UCSD-AML1 (cell line): Measurements from ENCODE around the gene HSFX3.
"Not testable (repeated sequence)": the region's sequence is repeated elsewhere in the genome, so short reads cannot be mapped to it uniquely, and the experiment has no call there.

Experiments used
- DNase-seq: peaks from one replicate; lab custom pipeline; 2025; ENCODE audit not compliant: unreplicated experiment; lab: John Stamatoyannopoulos, UW

The HSFX3 gene, protein sequence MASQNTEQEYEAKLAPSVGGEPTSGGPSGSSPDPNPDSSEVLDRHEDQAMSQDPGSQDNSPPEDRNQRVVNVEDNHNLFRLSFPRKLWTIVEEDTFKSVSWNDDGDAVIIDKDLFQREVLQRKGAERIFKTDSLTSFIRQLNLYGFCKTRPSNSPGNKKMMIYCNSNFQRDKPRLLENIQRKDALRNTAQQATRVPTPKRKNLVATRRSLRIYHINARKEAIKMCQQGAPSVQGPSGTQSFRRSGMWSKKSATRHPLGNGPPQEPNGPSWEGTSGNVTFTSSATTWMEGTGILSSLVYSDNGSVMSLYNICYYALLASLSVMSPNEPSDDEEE

DNA sequence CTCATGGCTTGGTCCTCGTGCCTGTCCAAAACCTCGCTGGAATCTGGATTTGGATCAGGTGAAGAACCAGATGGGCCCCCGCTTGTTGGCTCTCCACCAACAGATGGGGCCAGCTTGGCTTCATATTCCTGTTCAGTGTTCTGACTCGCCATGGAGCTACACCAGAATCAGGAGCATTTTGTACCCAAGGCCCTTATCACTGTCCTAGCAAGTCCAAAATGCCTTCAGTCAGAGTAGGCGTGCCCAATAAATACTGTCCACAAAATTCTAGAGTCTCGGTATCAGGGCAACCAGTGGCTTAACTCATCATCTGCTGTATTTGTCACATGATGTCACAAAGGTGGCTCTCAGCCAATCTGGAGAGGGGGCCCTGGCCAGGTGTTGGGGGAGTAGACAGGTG lies at the start of gene HSFX3:
TSS of gene HSFX3 (minus strand) at position 224 of the 400 bp plus-strand sequence. CDS start at position 152, 72 bp downstream.
- not testable (repeated sequence) for DNase-seq

DNA sequence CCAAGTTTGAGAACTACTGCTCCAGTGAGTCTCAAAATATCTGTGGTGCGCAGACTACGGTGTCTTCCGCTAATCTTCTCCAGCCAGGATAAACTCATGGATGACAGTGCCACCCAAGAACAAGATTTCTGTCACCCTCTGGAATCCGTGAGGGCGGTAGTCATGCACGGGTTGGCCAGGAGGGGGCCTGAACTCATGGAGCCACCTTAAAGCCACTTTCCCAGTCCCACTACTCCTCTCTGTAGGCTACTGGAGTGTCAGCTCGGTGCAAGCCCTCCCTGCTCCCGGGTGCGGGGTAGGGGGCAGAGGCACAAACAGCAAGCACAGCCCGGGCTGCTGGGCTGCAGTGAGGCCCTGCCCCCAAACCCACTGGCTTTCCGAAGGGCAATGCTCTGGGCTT lies 48.9 kb upstream of the HSFX3 start:
- DNase-seq = not testable (repeated sequence)

DNA sequence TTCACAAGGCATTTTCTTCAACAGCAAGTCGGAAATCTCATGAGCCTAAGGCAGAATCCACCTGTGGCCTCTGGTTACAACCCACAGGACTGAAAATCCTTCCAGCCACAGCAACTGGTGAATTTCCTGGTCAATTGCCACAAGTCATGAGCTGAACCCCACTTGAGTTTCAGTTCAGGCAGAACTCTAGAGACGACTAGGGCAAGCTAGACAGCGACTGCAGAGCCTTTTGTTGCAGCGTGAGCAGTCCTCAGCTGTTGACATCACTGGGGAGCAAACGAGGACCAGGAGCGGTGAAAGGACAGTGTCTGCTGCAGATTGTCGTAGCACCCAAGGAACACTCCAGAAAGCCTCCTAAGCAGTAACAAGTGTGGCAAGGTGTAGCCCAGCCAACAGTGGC lies 46.2 kb upstream of the HSFX3 start:
- DNase-seq = not testable (repeated sequence)

DNA sequence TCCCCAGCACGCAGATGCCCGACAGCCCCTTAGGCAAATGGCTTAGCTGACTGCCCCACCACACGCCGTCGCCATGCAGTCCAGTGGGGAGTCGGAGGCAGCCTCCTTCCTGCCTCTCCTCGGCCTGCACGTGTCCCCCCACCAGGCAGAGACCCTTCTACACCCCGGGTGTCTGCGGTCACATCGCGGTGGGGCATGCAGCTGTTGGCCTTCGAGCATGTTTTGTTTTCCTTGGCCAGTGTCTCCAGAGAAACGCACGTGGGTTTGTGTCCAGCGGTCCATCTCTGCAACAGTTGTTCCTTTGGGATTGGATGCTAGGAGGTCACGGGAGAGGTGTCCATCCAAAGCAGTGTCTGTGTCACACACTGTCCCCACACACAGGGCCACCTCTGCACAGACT lies 45.5 kb upstream of the HSFX3 start, which contains the start of gene HSFX2:
TSS of gene HSFX2 (minus strand) at position 101 of the 400 bp plus-strand sequence. CDS start 614 bp downstream, outside the sequence.
- not testable (repeated sequence) for DNase-seq

DNA sequence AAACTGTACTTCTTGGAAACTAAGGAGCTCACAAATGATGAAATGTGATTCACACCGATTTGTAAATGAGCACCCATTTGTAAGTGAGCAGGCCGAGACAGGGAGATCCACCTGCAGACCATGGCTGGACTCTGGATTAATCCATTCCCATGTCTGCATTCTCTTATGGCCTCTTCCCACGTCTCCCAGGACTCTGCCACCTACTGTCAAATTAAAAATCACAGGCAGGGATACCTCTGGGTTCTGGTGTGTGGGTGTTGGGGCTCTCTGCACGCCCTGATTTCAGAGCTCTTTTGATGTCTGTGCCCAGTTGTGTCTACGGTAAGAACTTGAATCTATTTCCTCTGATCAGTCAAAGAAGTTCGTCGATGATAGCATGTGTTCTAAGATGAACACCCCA lies 41.3 kb upstream of the HSFX3 start:
- not testable (repeated sequence) for DNase-seq

DNA sequence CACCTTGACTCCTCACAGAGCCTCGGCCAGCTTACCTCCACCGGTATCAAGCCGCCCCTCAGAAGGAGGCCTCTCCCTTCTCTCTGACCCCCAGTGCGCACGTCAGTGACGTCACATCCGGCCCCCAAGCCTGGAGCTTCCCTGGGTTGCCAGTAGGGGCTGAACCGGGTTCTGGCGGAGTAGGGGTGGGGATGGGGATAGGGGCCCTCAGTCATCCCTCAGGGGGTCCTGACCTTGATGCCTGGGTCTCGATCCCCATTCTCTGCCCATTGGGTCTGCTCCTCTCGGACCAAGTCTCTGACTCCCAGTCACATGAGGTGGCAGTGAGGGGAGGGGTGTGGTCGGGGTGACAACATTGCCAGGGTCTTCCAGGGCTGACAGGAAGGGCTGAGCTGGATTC lies 37.6 kb upstream of the HSFX3 start, which contains the start of gene MAGEA9B:
TSS of gene MAGEA9B (minus strand) at position 101 of the 400 bp plus-strand sequence. CDS start 4,280 bp downstream, outside the sequence.
- DNase-seq = not testable (repeated sequence)

DNA sequence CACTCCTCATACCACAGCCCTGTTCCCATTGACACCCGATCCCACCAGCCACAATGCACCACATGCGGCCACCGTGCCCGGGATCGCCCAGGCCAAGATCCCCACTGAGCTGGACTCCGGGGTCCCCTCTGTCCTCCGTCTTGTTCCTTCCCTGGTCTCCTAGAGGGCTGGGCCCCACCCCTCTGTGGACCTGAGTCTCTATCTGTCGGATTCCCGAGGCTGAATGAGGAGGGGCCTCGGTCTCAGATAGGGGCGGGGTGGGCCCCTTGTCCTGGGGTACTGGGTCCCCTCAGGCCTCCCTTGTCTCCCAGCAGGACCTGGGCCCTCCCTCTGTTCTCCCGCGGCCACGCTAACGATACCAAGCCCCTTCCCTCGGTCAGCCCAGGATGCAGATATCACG lies 35.9 kb upstream of the HSFX3 start:
- not testable (repeated sequence) for DNase-seq

DNA sequence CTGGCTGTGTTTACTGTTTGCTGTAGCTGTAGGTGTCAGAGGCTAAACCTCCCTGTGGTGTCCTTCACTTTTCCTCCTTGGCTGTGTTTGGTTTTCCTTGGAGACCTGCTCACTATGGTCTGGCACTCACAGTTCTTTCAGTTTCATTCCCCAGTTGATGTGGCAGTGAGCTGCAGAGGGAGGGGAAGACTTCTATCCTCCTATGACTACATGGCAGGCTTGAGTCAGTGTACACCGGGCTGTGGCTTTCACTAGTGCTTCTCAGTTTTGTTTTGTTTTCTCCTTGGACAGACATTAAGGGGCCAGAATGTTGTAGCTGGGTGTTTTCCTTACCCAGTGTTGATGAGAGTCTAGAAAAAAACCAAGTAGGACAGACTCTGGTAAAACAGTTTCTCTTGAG lies 23.7 kb upstream of the HSFX3 start:
- not testable (repeated sequence) for DNase-seq

DNA sequence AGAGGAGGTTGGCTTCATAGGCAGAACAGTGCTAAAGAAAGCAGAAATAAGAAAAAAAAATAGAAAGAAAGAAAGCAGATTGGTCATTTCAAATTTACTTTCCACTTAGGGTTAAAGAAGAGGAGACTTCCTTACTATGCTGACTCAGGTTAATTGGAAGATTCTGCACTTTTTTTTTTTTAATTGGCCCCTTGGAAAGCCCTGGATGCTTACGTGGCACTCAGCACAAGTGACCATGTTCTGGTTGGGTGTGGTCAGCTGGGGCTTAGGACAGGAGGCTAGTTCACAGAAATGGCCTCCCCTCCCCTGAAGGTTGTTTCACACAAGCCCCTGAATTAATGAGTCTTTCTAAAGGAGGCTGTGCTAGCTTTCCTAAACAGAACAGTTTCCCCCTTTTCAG lies 23.0 kb upstream of the HSFX3 start:
- no peak for DNase-seq

DNA sequence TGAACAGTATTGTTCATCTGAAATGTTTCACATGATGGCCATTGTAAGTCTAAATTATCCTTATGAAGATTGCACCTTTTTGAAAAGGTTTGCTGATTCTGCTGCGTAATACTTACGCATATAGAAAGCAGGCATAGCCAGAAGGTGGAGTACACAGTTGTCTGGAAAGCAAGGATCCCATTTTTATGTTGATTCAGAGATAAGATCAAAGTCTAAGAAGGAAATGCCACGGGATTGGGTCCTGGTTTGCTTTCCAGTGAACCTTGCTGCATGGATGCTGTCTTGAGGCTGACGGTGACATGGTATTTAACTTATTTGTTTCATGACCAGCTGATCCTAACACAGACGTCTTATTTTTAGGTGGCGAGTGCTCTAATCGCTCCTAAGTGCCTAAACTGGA lies 22.0 kb upstream of the HSFX3 start:
- DNase-seq = no peak

DNA sequence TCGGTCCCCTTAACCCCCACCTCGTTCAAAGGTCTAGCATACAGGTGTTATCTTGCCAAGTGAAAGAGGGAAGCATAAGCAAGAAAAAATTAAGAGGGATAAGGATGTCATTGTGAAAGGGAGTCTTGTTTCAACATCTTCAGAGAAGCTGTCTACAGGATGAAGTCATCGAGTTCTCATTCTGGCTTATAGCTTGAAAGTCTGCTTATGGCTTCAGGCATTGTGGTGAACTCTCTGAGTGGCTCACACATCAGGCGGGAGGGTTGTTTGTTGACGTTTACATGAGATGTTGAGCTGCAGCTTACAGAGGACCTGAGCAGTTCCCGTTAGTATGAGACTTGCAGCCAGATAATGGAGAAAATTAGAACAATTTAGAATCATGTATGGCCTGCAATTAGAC lies 20.9 kb upstream of the HSFX3 start:
- no peak for DNase-seq

DNA sequence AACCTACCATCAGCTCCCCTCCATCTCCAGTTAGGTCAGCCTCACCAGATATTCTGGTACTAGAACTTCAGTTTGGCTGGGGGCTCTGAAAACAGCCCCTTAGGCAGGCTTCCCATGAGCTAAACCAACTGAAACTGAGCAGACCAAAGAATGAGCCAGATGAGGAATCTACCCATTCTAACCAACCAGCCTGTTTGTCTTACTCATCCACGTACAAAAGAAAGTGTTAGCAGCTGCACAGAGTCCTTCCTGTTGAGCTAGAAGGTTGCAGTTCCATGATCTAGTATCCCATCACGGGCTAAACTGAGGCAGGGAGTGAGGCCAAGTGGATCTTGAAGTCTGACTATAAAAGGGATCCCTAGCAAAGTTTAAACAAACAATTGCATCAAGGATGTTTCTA lies 20.0 kb upstream of the HSFX3 start:
- no peak for DNase-seq

DNA sequence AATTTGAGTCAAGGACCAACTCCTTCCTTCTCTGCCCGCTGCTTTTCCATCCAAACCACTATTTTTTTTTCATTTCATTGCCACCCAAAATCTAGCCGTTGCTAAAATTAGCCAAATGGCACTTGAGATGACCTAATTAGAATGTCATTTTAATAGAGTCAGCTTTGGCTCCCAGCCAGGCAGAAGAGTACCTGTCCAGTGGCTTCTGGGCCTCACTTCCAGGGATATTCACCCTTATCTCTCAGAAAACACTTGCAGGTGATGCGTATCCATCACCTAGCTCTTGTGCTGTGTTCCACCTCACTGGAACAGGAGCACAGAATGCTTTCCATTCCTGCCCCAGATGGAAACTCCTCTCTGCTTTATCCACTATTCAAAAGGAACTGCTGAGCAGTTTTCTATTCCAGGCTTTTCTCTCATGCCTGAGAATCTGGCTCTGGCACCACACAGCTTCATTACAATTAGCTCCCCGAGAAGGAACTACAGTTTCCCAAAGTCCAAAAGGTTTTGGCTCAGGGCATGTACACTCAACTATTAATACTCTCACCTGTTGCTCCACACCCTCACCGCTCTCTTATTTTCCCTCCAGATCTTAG lies 19.1 kb upstream of the HSFX3 start:
- no peak for DNase-seq

DNA sequence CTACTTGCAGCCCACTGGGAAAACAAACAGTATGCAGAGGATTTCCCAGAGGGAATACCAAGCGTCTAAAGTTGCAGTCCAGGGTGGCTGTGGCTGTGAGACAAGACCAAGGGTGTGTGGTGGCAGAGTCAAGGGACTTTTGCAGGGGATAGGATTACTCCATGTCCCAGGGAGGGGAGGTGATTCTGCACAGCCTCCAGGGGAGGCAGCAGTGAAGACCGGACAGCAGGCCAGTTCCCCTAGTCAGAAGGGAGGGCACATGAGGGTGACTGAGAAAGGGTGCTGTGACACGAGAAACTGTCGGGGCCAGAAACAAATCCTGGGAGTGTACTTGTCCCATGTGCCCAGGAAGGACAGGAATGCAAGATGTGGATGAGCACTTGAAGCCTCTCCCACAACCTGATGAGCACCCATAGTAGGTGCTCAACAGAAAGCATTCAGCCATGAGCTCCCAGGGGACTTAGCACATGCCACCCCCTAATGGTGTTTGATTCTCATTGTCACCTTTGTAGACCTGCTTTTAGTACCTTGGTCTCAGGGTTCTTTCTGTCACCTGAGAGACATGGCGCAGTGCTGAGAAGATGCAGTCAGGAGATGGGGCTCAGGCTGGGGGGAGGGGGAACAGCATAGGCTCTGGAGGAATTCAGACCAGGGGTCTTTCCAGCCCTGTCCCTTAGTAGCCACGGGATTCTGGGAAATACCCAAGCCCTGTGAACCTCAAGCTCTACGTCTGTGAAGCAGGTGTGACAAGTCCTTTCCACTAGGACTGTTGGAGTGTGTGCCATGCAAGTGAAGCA lies 18.1 kb upstream of the HSFX3 start:
- DNase-seq = no peak

DNA sequence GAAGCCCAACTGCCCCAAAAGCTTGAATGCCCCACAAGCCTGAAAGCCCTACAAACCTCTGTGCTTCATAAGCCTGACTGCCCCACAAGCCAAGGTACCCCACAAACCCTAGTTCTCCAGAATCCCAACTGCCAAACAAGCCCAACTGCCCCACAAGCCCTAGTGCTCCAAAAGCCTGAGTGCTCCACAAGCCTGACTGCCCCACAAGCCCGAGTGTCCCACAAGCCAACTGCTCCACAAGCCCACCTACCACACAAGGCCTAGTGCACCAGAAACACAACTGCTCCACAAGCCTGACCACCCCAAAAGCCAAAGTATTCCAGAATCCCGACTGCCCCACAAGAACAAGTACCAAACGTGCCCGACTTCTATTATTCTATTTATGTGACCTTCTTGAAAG lies 13.6 kb upstream of the HSFX3 start:
- no peak for DNase-seq

DNA sequence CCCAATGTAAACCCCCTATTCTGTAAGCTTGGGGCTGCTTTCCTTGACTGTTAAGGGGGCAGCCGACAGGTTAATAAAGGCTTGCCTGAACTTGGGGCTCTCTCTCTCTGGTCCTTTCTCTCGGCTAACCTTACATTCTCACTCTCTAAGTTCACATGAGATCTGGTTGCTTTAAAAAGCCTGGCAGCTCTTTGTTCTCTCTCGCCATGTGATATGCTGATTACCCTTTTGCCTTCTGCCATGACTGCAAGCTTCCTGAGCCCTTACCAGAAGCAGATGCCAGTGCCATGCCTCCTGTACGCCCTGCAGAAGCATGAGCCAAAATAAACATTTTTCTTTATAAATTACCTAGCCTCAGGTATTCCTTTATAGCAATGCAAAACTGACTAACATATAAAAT lies 5.5 kb upstream of the HSFX3 start:
- DNase-seq = not testable (repeated sequence)

DNA sequence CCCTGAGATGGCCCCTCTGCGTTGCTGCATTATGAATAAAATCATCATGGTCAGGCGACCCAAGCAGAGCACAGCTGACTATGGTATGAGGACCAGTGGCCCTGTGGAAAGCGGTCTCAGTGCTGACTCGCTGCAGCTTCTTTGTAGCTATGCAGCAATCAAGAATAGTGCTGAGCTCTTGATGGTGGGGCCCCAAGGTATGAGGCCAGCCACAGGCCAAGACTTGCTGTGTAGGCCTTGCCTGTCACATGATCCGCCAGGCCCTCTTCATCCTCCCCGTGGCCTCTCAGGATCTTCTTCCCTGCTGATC lies 2.2 kb upstream of the HSFX3 start:
- not testable (repeated sequence) for DNase-seq

DNA sequence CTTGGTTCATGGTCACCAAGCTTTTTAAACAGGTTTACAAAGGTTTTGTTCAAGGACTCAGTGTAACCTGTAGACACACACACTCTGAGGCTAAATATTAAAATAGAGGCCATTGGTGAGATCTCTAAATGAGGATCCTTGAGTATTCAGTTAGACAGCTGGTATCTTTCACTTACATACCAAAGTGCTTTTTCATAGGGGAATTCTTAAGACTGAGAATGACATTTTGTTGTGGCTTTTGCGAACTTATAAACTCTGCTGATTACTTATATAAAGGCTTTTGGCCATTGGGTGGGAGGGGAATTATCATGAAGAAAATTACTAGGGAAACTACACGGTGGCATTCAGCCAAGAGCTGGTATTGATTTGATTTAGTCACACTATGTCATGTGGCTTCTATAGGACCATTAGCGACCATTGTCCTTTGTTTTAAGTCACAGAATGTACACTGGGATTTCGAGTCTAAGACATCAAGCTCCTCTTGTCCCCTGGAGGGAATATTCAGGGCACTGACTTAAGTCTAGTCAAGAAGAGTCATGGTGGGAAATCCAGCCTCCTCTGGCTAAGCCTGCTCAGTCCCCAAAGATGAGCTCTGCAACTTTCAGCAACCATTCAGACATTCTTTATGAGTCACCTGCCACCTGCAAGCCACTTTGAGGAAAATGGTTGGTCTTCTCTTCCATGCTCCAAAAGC lies 1.7 kb upstream of the HSFX3 start:
- not testable (repeated sequence) for DNase-seq

DNA sequence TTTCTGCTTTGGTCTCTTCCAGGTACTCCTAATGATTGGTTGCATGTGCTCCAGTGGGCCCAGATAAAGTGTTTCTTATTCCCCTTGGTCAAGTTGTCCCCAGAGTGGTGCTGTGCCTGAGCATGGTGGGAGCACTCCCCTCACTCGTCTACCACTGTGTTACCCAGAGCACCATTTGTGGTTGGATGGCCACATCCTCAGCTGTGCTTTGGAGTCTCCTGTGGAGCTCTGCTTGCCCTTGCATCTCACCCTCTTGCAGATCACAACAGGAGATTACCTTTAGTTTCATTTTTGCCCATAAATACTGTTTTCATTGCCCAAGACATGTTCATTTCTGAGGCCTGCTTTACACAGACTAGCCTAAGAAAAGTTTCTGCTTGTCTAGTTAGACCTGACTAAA lies 730 bp upstream of the HSFX3 start:
- DNase-seq = not testable (repeated sequence)

DNA sequence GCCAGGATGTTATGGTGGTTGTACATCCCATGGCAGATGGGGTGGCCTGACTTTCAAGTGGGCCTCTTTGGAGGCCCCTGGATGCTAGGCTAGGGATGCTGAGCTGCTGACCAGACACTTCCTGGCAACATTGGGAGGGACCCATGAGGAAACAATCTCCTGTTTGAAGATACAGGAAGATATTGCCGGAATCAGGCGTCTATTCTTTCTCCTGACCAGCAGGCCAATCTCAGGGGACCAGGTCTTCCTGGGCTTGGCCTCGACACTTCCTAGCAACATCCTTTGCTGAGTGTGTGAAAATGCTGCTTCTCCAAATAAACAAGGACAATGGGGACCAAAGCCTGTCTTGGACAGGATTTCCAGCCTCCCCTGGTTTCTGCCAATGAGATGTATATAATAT lies 1.9 kb downstream of the HSFX3 start:
- DNase-seq = not testable (repeated sequence)

DNA sequence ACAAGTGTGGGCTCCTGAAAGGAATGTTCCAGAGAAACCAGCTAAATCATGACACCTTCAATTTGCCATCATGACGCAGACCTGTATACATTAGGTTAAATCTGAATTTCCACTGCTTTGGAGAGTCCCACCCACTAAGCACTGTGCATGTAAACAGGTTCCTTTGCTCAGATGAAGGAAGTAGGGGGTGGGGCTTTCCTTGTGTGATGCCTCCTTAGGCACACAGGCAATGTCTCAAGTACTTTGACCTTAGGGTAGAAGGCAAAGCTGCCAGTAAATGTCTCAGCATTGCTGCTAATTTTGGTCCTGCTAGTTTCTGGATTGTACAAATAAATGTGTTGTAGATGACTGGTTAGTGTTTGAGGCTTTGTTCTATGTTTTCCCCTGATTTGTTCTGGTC lies 2.8 kb downstream of the HSFX3 start:
- DNase-seq = not testable (repeated sequence)
